ENCODE results near the gene AXIN2.

The AXIN2 gene

DNA sequence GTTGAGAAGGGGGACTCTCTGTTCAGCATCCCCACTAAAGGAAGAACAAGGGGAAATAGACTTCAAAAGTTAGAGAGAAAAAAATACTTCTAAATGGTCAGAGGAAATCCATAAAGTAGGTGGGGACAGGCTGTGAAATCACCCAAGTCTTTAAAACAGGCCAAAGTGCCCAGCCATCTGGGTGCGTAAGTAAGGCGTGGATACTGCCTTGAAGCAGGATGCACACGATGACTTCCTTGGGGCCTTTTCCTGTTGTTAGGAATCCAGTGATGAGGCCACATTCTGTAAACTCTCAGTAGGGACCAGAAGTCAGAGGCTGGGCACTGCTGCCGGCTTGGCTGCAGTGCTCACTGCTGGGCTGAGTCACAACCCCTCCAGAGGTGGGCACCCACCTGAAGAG lies 9.2 kb downstream of the AXIN2 start:
- DNase-seq (ENCODE audit: low spot score), result no peak
- TF ChIP-seq, protein P1, sequence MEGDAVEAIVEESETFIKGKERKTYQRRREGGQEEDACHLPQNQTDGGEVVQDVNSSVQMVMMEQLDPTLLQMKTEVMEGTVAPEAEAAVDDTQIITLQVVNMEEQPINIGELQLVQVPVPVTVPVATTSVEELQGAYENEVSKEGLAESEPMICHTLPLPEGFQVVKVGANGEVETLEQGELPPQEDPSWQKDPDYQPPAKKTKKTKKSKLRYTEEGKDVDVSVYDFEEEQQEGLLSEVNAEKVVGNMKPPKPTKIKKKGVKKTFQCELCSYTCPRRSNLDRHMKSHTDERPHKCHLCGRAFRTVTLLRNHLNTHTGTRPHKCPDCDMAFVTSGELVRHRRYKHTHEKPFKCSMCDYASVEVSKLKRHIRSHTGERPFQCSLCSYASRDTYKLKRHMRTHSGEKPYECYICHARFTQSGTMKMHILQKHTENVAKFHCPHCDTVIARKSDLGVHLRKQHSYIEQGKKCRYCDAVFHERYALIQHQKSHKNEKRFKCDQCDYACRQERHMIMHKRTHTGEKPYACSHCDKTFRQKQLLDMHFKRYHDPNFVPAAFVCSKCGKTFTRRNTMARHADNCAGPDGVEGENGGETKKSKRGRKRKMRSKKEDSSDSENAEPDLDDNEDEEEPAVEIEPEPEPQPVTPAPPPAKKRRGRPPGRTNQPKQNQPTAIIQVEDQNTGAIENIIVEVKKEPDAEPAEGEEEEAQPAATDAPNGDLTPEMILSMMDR (IDR thresholded peaks at IDR 0.05; ENCODE audit: extremely low read depth, missing control alignments), result no peak

DNA sequence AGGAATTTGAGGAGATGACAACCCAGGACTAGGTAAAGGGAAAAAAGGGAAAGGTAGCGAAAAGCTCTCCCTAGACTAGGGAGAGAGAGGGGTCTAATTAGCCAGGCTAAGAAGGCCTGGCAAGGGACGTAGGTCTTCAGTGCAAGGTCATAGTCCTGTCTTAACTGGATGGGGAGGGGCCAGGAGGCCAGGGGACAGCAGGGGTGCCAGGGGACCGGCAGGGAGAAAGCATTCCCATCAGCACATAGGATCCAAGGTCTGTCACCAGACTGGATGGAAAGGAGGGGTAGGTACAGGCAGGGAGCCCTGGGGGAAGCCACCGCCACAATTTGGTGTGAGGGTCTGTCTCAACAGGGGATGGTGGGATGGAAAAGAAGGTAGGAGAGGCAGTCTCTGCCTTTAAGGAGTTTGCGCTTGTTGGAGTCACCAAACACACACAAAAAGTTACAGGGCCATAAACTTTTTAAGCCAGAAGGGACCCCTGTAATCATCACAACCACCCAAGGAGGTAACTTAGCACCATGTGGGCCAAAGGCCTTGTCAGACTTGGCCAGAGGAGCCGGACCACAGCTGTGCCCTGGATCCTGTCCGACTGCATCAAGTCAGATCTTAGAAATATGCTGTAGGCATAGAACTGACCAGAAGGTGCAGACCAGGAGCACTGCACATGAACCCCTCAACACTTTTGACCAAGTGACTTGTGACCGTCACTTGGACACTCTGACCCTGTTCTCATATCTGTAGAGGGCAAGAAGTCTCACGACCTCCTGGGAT lies 10.0 kb downstream of the AXIN2 start:
- TF ChIP-seq, protein P1 (IDR thresholded peaks at IDR 0.05; ENCODE audit: extremely low read depth, missing control alignments), result no peak
- DNase-seq (ENCODE audit: low spot score), result no peak

DNA sequence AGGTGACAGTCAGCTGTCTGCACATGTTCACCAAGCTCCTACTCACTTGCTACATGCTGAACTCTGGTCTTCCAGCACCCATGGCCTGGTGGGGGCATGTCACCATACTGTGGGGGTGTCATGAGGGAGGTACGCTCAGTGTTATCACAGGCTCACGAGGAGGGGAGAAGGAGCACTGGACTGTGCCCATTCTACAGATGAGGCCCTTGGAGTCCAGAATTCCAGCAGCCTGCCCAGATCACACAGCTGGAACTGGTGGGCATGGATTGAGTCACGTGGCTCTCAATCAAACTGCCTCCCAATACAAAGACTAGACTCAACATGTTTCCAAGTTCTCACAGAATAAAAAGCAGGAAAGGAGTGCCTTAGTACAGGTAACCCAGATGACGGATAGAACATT lies 10.7 kb downstream of the AXIN2 start:
- no peak for DNase-seq (ENCODE audit: low spot score)
- TF ChIP-seq, protein P1 (IDR thresholded peaks at IDR 0.05; ENCODE audit: extremely low read depth, missing control alignments), result no peak

DNA sequence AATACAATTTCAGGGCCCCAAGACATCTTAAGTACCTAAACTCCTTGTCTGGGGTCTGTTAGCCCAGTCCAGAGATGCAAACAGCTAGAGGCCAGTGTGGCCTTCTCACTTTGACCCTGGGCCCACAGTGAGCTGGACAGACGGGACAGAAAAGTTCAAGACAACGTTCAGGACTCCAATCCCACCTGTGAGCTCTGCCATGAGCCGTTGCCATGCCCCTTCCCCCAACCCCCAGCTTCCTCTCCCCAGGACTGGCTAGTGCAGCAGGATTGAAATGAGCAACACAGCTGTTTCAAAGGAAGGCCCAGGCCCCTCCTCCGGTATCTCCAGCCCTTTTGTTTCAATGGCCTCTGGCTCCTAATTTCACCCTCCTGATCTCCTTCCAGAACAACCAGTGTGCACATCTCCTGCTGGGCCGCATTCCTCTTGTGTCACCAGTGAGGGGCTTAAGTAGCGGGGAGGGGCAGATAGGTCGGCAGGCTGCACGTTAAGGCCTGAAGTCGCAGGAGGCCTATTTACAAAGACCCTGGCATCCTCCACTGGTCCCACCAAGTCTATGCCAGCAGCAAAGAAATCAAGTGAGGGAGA lies 11.3 kb downstream of the AXIN2 start:
- TF ChIP-seq, protein P1 (IDR thresholded peaks at IDR 0.05; ENCODE audit: extremely low read depth, missing control alignments), result no peak
- no peak for DNase-seq (ENCODE audit: low spot score)

DNA sequence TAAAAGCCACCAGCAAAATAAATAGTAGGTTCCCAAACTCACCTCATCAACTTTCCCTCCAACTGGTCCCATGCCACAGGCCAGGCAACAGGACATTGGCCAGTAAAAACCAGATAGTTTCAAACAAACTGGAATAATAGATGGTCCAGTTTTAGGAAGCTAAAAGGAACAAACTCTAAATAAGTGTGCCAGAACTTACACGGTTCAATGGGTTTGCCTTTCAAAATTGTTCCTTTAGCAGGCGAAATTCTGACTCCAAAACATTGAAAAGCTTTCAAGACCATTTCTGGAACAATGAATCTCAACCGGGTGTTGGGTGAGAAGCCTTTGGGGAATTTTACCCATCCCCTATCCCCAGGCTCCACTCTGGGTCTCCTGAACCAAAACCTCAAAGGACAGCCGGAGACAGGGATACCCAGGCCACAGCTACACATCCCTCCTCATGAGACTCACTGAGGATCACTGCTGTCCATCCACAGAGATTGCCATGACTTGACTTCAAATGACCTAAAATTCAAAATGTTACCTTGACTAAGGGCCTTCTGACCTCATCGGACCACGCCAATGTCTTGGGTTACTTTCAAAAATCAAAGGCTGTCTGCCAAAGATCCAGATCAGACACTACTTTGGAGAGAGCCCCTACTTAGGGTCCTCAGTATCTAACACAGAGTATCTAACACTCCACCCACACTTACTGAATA lies 13.0 kb downstream of the AXIN2 start:
- TF ChIP-seq, protein P1 (IDR thresholded peaks at IDR 0.05; ENCODE audit: extremely low read depth, missing control alignments), result no peak
- DNase-seq (ENCODE audit: low spot score), result no peak

GRCh38 chr17:65547253-65547670 lies 14.2 kb downstream of the AXIN2 start:
- no peak for DNase-seq (ENCODE audit: low spot score)
- TF ChIP-seq, protein P1 (IDR thresholded peaks at IDR 0.05; ENCODE audit: extremely low read depth, missing control alignments), result no peak

DNA sequence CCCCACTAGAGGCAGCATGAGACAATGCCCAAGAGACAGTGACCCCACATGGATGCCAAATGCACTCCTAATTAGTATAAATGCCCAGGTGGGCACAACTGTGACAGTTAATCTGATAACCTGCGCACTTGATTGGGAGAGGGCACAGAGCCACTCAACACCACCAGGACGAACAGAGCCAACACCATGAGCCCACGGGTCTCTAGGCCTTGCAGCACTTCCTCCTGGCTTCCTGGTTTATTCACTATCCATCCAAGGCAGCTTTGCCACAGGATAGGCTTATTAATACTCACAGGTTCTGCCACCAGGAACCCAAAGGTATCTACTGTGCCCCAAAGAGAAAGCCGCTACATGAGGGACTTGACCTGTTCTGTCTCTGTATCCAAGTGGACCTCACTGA lies 14.9 kb downstream of the AXIN2 start:
- DNase-seq (ENCODE audit: low spot score), result no peak
- TF ChIP-seq, protein P1 (IDR thresholded peaks at IDR 0.05; ENCODE audit: extremely low read depth, missing control alignments), result no peak
